ENCODE results near the gene XIRP1.

The XIRP1 gene

Small RNA genes within 50 kb of the gene (small RNA-seq; reads per million reads assigned to genes)
- 0 reads per million in 2 experiments for gene RF00017

All from SK-N-DZ (cell line).